Sciatic nerve (tissue), 2 donors: ENCODE results near the gene MLANA. TPM values are rescaled to one million over a fixed set of nuclear protein-coding genes. Genes with fewer than 3 reads are reported as not detected.
"Not testable (repeated sequence)": the region's sequence is repeated elsewhere in the genome, so short reads cannot be mapped to it uniquely, and the experiment has no call there.

Source experiments
- ATAC-seq: fragments of 200-7000 bp; cut with Tn5 transposase; one replicate; pipeline ENCODE4 v1.9.1; 2020; ENCODE audit warnings: mild to moderate bottlenecking, moderate library complexity
- DNase-seq: peaks from one replicate; pipeline ENCODE4 v3.0.0-alpha.2; 2020; ENCODE audit warnings: low spot score
- intact Hi-C: fragments of 100-400 bp; cut with DNase I; formaldehyde crosslinking; loops from one replicate; pipeline ENCODE4 v1.14.2; 2022
- total RNA-seq: library from RNA; stranded (reverse); fragmentation: NEBNext Ultra II Directional; extraction: Animal tissue kit (Norgen Biotek cat#: 25700); gene quantifications from one replicate; pipeline ENCODE4 v1.2.1, GENCODE V29; 2021
- donor health status: DM: no; HTN: no; CAD: no.
- donor health status: DM: no; HTN: no; CAD: no.

Gene MLANA
- total RNA-seq, 1 donor from 2014 or later, result not detected

DNA sequence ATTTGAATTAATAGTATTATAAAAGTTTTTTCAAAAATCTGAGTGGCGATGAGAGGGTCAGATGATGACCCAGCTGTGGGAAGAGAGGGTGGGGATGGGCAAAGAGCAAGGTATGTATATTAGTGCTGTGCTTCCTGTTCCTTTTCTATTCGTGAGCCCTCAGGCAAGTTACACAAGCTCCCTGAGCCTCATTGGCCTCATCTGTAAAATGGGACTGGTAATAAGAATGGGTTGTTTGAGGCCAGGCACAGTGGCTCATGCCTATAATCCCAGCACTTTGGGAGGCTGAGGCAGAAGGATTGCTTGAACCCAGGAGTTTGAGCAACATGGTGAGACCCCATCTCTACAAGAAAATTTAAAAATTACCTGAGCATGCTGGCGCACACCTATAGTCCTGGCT lies 24.0 kb upstream of the MLANA start:
- DNase-seq (no peak), ATAC-seq (no peak)
- intact Hi-C loops, result no loop called here

- ATAC-seq (no peak), DNase-seq (no peak)
- intact Hi-C loops, result no loop called here
These were observed 22.5 kb upstream of the MLANA start for GRCh38 chr9:5868235-5868634.

GRCh38 chr9:5869315-5870019 lies 21.2 kb upstream of the MLANA start:
- DNase-seq (no peak), ATAC-seq (no peak)
- intact Hi-C loops, result no loop called here

DNA sequence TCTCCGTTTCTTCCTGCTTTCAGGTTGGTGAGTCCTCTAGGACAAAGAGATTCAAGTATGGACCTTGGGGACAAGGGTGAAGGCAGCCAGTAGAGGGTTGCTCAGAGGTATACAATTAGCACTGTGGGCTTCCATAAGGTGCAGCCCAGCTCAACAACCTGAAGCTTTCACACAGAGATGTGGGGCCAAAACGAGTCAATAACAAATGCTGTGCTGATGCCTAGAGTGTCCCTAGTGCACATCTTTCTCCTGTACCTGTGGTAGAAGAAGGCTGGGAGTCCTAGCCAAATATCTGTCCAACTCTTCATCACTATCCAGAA lies 20.7 kb upstream of the MLANA start:
- no peak for DNase-seq
- intact Hi-C loops, result no loop called here
- ATAC-seq, result no peak

- ATAC-seq (no peak), DNase-seq (no peak)
- intact Hi-C loops, result no loop called here
These were observed 20.0 kb upstream of the MLANA start for GRCh38 chr9:5870691-5871090.

- DNase-seq (no peak), ATAC-seq (no peak)
- intact Hi-C loops, result no loop called here
These were observed 18.9 kb upstream of the MLANA start for GRCh38 chr9:5871785-5872184.

- ATAC-seq, result no peak
- DNase-seq, result no peak
- intact Hi-C loops, result no loop called here
These were observed 18.2 kb upstream of the MLANA start for GRCh38 chr9:5872511-5872910.

DNA sequence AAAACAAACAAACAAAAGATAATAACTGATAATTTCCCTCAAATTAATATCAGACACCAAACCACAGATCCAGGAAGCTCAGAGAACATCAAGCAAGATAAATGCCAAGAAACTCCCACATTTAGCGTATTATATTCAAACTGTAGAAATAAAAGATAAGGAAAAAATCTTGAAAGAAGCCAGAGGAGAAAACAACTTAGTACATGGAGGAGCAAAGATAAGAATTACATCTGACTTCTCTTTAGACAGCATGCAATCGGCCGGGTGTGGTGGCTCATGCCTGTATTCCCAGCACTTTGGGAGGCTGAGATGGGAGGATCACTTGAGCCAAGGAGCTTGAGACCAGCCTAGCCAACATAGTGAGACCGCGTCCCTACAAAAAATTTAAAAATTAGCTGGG lies 17.2 kb upstream of the MLANA start:
- ATAC-seq (no peak), DNase-seq (no peak)
- intact Hi-C loops, result no loop called here

- ATAC-seq, result no peak
- intact Hi-C loops, result no loop called here
- no peak for DNase-seq
These were observed 16.6 kb upstream of the MLANA start for GRCh38 chr9:5874048-5874447.

- intact Hi-C loops, result no loop called here
- DNase-seq, result no peak
- no peak for ATAC-seq
These were observed 14.7 kb upstream of the MLANA start for GRCh38 chr9:5876026-5876425.

GRCh38 chr9:5876711-5877110 lies 14.0 kb upstream of the MLANA start:
- intact Hi-C loops, result no loop called here
- no peak for DNase-seq
- no peak for ATAC-seq

DNA sequence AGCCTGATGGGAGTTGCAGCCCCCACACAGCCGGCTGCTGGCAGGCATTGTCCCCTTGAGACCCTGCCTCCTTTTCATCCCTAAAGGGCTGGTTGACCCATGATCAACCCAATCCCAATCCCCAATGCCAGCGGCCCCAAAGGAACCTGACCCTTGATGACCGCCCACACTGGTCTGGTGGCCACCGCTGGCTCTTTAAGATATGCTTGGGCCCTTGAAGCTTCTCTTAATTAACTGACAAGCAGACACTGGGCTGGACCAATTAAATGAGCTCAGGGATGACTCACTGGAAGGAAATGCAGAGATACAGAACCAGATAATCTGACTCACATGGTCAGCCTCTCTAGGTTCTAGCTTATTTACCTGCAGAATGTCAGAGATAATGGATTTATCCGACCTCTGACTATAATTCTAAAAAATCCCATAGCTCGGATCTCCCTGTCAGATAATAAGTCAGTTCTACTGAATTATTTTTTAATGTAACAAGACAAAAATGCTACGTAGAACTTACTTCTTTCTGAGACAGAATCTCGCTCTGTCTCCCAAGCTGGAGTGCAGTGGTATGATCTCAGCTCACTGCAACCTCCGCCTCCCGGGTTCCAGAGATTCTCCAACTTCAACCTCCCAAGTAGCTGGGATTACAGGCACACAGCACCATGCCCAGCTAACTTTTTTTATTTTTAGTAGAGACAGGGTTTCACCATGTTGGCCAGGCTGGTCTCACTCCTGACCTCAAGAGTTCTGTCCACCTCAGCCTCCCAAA lies 11.1 kb upstream of the MLANA start:
- ATAC-seq (no peak), DNase-seq (no peak)
- intact Hi-C loops, result loop anchor here (10.0 kb wide), 1 partner anchor 175 kb away; no protein-coding TSS in a partner anchor

DNA sequence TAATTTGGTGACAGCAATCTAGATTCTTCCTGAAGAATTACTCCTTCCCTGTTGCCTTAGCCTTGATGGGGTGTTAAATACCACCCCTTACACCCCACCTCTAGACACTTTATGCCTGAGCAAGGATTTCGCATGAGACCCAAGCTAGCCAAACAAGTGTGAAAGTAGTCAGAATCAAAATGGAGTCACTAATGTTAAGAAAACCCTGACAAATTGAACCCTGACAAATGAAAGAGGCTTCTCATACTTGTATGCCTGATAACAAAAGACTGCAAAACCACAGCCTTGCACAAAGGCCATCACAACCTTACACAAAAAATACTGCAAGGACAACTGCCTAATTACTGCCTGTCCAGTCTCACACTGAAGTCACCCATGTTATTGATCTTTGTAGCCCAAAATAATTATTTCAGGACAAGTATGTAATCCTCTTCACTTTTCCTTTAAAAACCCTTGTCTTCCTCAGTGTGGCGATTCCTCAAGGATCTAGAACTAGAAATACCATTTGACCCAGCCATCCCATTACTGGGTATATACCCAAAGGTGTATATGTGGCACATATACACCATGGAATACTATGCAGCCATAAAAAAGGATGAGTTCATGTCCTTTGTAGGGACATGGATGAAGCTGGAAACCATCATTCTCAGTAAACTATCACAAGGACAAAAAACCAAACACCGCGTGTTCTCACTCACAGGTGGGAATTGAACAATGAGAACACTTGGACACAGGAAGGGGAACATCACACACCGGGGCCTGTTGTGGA lies 8.3 kb upstream of the MLANA start:
- intact Hi-C loops, result loop anchor here (10.0 kb wide), 1 partner anchor 172 kb away; no protein-coding TSS in a partner anchor
- DNase-seq, ATAC-seq: not testable (repeated sequence)

GRCh38 chr9:5884191-5884590 lies 6.5 kb upstream of the MLANA start:
- DNase-seq, result no peak
- intact Hi-C loops, result loop anchor here (10.0 kb wide), 1 partner anchor 171 kb away; no protein-coding TSS in a partner anchor
- no peak for ATAC-seq

GRCh38 chr9:5886114-5886939 lies 4.4 kb upstream of the MLANA start:
- ATAC-seq, result peak; percentile 81
- DNase-seq, result peak; percentile 86
- intact Hi-C loops, result loop anchor here (10.0 kb wide), 1 partner anchor 168 kb away; no protein-coding TSS in a partner anchor

- intact Hi-C loops, result no loop called here
- no peak for ATAC-seq
- DNase-seq, result no peak
These were observed 1.9 kb downstream of the MLANA start for GRCh38 chr9:5892456-5893133.

- no peak for DNase-seq
- intact Hi-C loops, result no loop called here
- ATAC-seq, result no peak
These were observed 2.4 kb downstream of the MLANA start for GRCh38 chr9:5893134-5893505.

GRCh38 chr9:5893591-5894236 lies 3.0 kb downstream of the MLANA start:
- DNase-seq (no peak), ATAC-seq (no peak)
- intact Hi-C loops, result no loop called here
